Measurements from ENCODE around the gene ANKRD50.

The ANKRD50 gene

GRCh38 chr4:124711471-124712371, 811 bp downstream of the ANKRD50 start:
- peak; percentile 72 for ATAC-seq
- TF ChIP-seq ZNF565 (CRISPR knock-in tag; conservative IDR thresholded peaks at IDR 0.05; ENCODE audit: low read depth): no peak
- TF ChIP-seq CREB5 (CRISPR knock-in tag; IDR thresholded peaks at IDR 0.05; ENCODE audit: low read depth): no peak
- TF ChIP-seq, protein P1, sequence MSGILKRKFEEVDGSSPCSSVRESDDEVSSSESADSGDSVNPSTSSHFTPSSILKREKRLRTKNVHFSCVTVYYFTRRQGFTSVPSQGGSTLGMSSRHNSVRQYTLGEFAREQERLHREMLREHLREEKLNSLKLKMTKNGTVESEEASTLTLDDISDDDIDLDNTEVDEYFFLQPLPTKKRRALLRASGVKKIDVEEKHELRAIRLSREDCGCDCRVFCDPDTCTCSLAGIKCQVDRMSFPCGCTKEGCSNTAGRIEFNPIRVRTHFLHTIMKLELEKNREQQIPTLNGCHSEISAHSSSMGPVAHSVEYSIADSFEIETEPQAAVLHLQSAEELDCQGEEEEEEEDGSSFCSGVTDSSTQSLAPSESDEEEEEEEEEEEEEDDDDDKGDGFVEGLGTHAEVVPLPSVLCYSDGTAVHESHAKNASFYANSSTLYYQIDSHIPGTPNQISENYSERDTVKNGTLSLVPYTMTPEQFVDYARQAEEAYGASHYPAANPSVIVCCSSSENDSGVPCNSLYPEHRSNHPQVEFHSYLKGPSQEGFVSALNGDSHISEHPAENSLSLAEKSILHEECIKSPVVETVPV (CRISPR knock-in tag; IDR thresholded peaks at IDR 0.05): no peak
- no peak for TF ChIP-seq ESRRG (CRISPR knock-in tag; IDR thresholded peaks at IDR 0.05)
- TF ChIP-seq BACH2 (CRISPR knock-in tag; IDR thresholded peaks at IDR 0.05; ENCODE audit: borderline replicate concordance): no peak
- no peak for TF ChIP-seq RARB (CRISPR knock-in tag; IDR thresholded peaks at IDR 0.05)
- no peak for TF ChIP-seq TCF4 (CRISPR knock-in tag; IDR thresholded peaks at IDR 0.05; ENCODE audit: borderline replicate concordance)
- no peak for TF ChIP-seq POU6F1 (CRISPR knock-in tag; IDR thresholded peaks at IDR 0.05; ENCODE audit: borderline replicate concordance, low read depth)
- TF ChIP-seq ZFP30 (CRISPR knock-in tag; IDR thresholded peaks at IDR 0.05): no peak
- TF ChIP-seq ISL1 (CRISPR knock-in tag; IDR thresholded peaks at IDR 0.05): no peak
- TF ChIP-seq TOX (CRISPR knock-in tag; IDR thresholded peaks at IDR 0.05; ENCODE audit: borderline replicate concordance): no peak
- no peak for TF ChIP-seq PPARA (CRISPR knock-in tag; IDR thresholded peaks at IDR 0.05; ENCODE audit: borderline replicate concordance)
- TF ChIP-seq ZNF8 (CRISPR knock-in tag; IDR thresholded peaks at IDR 0.05): no peak
- TF ChIP-seq TSHZ2 (CRISPR knock-in tag; IDR thresholded peaks at IDR 0.05): no peak
- TF ChIP-seq CSDC2 (CRISPR knock-in tag; IDR thresholded peaks at IDR 0.05): no peak
- no peak for TF ChIP-seq PATZ1 (CRISPR knock-in tag; IDR thresholded peaks at IDR 0.05; ENCODE audit: borderline replicate concordance)

DNA sequence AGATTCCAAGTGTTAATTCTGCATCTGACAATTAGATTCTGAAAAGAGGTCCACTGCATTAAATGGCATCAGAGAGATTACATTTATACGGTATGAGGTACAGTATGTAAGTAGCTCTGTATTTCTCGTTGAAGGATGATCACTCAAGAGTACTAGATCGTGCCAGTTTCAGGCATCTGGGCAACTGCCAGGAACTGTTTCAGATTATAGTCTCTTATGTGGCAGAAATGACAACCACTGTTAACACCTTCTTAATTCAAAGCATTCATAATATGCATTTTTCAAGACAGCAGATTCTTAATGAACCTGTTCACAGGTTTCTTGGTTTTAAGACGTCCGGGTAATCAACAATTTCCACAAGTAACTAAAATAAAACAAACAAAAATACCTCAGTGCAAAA, 1.6 kb downstream of the ANKRD50 start:
- TF ChIP-seq ZFP3 (CRISPR knock-in tag; IDR thresholded peaks at IDR 0.05) (no peak), BACH2 (CRISPR knock-in tag; IDR thresholded peaks at IDR 0.05; ENCODE audit: borderline replicate concordance) (no peak)
- ATAC-seq: no peak

GRCh38 chr4:124710015-124710741, 2.4 kb downstream of the ANKRD50 start:
- ATAC-seq: no peak
- TF ChIP-seq ZC3H10 (CRISPR knock-in tag; IDR thresholded peaks at IDR 0.05) (no peak), TCF4 (CRISPR knock-in tag; IDR thresholded peaks at IDR 0.05; ENCODE audit: borderline replicate concordance) (no peak), CSDC2 (CRISPR knock-in tag; IDR thresholded peaks at IDR 0.05) (no peak), OSR1 (CRISPR knock-in tag; IDR thresholded peaks at IDR 0.05) (no peak), GLIS3 (CRISPR knock-in tag; IDR thresholded peaks at IDR 0.05) (no peak), PATZ1 (CRISPR knock-in tag; IDR thresholded peaks at IDR 0.05; ENCODE audit: borderline replicate concordance) (no peak), ZNF8 (CRISPR knock-in tag; IDR thresholded peaks at IDR 0.05) (no peak)
- TF ChIP-seq, protein P1 (CRISPR knock-in tag; IDR thresholded peaks at IDR 0.05): no peak

All from SK-N-SH treated with all-trans-retinoic acid at 6 μM for 48 hours (cell line).